Subcutaneous adipose tissue (tissue), 4 donors: ENCODE data around the gene MRPL4. TPM values are rescaled to one million over a fixed set of nuclear protein-coding genes. Genes with fewer than 3 reads are reported as not detected.

ENCODE experiments used
- CTCF ChIP-seq: fragments of 450-650 bp; IDR thresholded peaks from one replicate; pipeline ENCODE4 v1.5.1; 2016; ENCODE audit warnings: low read depth, mild to moderate bottlenecking, control low read depth, antibody characterized with exemption, moderate library complexity
- total RNA-seq, 4 donors: library from RNA; depleted of rRNA; stranded (reverse); fragments of >200 nt; gene quantifications; one replicate each; pipeline ENCODE4 v1.1.0, GENCODE V29; 2016

MRPL4 gene
- total RNA-seq, 4 donors from 2014 or later, result 30.6 to 60.8 (median 31.0) TPM

DNA sequence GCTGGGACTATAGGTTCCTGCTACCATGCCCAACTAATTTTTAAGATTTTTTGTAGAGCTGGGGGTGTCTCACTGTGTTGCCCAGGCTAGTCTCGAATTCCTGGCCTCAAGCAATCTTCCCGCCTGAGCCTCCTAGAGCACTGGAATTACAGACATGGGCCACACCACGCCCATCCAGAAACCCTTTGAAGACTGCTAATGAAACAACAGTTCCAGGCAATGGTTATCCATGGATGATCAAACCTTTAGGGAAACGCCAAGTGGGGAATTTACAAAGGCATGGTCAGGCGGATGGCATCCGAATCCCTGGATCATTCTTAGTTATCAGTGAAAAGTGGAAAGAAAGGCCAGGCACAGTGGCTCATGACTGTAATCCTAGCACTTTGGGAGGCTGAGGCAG lies 40.3 kb upstream of the MRPL4 start:
- TF ChIP-seq CTCF, result no peak

- TF ChIP-seq CTCF, result no peak
Measured at GRCh38 chr19:10214784-10215183, 37.2 kb upstream of the MRPL4 start.

GRCh38 chr19:10217085-10217484 lies 34.9 kb upstream of the MRPL4 start:
- no peak for TF ChIP-seq CTCF

DNA sequence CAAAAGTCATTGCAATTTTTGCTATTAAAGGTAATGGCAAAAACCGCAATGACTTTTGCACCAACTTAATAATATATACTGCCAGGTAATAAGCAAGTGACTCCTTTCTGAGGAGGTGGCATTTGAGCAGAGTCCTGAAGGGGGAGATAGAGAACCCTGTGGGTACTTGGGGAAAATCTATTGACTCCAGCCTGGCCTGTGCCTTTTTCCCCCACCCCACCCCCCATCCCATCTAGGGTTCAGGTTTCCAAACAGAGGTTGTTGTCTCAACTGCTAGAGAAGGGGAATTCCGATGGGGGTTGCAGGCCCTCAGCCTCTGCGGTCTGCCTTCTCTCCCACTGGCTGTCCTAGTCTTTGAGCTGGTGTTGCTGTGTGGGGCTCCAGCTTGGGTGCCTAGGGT lies 32.3 kb upstream of the MRPL4 start:
- TF ChIP-seq CTCF, result no peak

DNA sequence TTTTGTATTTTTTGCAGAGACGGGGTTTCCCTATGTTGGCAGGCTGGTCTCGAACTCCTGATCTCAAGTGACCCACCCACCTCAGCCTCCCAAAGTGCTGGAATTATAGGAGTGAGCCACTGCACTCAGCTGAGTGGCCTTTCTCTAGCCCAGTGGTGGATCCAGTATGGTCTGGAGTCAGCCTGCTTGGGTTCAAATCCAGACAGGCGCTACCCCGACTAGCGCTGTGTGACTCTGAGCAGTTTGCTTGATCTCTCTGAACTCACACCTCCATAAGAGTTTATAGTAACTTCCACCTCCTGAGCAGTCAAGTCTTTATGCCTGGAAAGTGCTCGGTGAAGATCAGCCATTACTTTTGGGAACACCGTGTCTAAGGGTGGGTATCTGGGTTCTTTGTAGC lies 31.3 kb upstream of the MRPL4 start:
- no peak for TF ChIP-seq CTCF

GRCh38 chr19:10222201-10222890 lies 29.7 kb upstream of the MRPL4 start:
- TF ChIP-seq CTCF, result no peak

- no peak for TF ChIP-seq CTCF
Measured at GRCh38 chr19:10223488-10224213, 28.4 kb upstream of the MRPL4 start.
